ENCODE measurements around the gene ARHGEF7. TPM values are rescaled to one million over a fixed set of nuclear protein-coding genes. Genes with fewer than 3 reads are reported as not detected.

Gene ARHGEF7
- total RNA-seq, 1 donor from 2014 or later, result 176 TPM

- no peak for DNase-seq (ENCODE audit: low read depth in 2 of 2)
These were observed 104.2 kb downstream of the ARHGEF7 start for GRCh38 chr13:111219280-111219679.

- no peak for DNase-seq (ENCODE audit: low read depth in 2 of 2)
These were observed 104.8 kb downstream of the ARHGEF7 start for GRCh38 chr13:111219950-111220349.

DNA sequence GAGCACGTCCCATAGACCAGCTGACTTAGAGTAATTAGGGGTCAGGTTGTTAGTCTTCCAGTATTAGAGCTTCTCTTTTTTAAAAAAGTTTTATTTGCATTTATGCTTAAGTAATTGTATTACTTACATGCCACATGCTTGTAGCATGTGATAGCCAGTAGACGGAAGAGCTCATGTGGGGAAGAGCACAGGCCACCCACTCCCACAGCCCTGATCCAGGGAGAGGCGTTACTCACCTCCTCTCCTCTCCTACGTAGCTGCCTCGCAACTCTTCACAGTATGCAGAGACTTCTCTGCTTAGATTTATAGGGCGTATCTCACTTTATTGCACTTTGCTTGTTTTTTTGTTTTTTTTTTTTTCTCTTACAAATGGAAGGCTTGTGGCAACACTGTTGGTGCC, 110.1 kb downstream of the ARHGEF7 start:
- no peak for DNase-seq (ENCODE audit: low read depth in 2 of 2)

- no peak for DNase-seq (ENCODE audit: low read depth in 2 of 2)
These were observed 110.9 kb downstream of the ARHGEF7 start for GRCh38 chr13:111225810-111226546.

DNA sequence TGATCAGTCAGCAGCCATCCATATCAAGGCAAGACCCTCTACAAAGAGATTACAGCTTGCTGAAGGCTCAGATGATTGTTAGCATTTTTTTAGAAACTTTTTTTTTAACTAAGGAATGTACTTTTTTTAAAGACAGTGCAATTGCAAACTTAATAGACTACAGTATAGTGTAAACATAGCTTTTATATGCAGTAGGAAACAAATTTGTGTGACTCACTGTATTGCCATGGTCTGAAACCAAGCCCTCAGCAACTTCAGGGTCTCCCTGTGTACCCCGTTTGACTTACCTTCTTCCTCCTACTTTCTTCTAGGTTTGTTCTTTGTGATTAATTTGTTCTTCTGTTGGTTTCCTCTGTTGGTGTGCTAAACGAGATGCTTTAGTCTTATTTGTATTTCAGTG, 112.3 kb downstream of the ARHGEF7 start:
- no peak for DNase-seq (ENCODE audit: low read depth in 2 of 2)

DNA sequence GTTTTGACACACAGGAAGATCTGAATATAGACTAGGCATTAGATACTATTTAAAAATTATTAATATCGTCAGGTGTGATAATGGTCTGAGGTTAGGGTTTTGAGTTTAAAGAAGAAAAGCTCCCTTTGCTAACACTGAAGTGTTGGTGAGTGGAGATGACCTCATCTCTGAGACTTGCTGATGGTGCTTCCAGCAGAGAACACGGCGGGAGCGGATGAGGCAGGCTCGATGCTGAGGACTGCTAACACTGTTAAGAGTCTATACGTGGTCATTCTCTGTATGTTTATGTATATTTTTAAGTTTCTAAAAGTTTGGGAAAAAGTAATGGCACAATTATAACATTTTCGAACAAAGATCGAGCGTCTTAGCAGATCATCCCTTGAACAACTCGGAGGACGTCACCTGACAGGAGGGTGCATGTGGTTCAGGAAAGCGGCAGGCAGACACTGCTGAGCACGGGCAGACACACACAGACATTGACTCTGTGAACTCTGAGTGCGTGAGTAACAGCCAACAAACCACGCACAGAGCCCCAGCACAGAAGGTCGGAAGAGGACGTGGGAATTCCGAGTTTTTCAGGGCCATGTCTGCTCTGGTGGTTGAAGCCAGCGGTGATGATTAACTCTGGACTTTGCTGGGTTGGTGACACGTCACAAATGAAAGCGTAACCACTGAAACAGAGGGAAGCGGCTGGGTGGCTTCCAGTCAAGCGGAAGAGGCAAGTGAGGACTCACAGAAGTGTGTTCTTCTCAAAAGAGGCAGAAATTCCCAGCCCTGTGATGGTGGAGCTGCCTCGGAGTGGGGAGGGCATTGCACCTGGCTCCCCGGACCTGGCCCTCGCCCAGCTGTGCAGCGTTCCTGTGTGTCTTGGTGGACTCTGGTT, 113.4 kb downstream of the ARHGEF7 start:
- DNase-seq (ENCODE audit: low read depth in 2 of 2), result no peak

DNA sequence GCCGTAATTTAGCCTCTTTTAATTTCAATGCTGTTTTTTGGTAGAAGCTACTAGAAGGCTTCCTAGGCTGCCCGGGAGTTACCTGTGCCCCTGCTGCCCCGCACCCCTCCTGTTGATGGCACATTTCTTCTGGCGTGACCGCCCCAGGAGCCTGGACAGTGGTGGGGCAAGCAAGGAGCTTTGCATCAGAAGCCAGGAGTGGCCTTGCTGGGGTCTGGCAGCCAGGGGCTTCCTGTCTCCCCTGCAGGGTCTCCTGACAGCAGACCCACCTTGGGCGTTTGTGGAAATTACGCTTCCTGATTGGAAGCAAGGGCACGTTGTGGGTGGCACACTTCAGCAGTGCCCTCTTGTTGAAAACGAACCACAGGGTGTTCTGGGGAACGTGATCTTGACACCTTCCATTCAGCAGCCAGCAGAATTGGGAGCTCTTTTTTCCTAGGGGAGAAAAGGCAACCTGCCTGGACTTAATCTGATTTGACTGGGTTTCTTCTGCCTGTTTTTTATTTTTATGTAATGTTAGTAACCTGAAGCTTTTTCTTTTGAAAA, 115.3 kb downstream of the ARHGEF7 start:
- DNase-seq (ENCODE audit: low read depth in 2 of 2), result no peak

- DNase-seq (ENCODE audit: low read depth in 2 of 2), result no peak
These were observed 117.1 kb downstream of the ARHGEF7 start for GRCh38 chr13:111232191-111232590.

GRCh38 chr13:111233080-111233479, 118.0 kb downstream of the ARHGEF7 start:
- DNase-seq (ENCODE audit: low read depth in 2 of 2), result no peak

DNA sequence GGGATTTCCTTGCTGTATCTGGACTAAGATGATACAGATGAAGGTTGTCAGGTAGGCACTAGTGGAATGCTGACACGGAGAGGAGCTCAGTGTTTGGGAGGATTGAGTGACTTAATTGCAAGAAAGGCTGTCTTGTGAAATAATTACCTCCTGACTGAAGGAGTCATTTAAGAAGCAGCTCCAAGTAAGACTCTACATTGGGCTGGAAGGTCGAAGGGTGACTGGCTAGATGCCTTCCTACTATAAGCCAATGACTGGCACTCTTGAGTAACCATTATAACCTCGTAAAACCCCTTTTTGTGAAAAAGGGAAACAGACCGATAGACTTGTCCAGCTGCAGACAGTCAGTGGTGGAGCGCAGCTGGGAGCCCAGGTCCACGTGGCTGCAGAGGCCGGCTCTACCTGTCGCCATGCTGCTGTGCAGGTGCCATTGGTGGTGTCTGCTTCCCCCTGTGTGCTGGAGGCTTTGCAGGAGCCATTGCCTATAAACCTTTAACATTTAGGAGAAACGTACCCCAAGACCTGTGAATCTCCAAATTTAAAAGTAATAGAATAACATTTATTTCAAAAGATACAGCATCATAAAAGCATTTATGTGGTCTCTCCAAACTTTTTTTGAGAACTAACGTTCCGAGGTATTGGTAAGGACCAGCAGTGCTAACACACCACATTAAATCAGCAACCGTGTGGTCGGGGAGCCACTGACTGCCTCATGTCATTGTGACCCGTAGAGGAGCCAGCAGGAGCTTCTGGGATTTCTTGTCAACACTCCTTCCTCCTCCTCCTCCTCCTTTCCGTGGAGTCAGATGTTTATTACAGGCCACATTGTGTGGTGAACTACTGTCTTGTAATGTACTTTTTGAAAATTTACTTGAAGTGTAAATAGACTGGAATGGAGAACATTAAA, 124.9 kb downstream of the ARHGEF7 start:
- no peak for DNase-seq (ENCODE audit: low read depth in 2 of 2)

GRCh38 chr13:111241006-111241755, 126.1 kb downstream of the ARHGEF7 start:
- no peak for DNase-seq (ENCODE audit: low read depth in 2 of 2)

GRCh38 chr13:111241862-111242261, 126.8 kb downstream of the ARHGEF7 start:
- no peak for DNase-seq (ENCODE audit: low read depth in 2 of 2)

GRCh38 chr13:111242585-111242984, 127.5 kb downstream of the ARHGEF7 start:
- no peak for DNase-seq (ENCODE audit: low read depth in 2 of 2)

- DNase-seq (ENCODE audit: low read depth in 2 of 2), result no peak
These were observed 128.9 kb downstream of the ARHGEF7 start for GRCh38 chr13:111243981-111244380.

GRCh38 chr13:111245576-111246384, 130.7 kb downstream of the ARHGEF7 start:
- no peak for DNase-seq (ENCODE audit: low read depth in 2 of 2)

DNA sequence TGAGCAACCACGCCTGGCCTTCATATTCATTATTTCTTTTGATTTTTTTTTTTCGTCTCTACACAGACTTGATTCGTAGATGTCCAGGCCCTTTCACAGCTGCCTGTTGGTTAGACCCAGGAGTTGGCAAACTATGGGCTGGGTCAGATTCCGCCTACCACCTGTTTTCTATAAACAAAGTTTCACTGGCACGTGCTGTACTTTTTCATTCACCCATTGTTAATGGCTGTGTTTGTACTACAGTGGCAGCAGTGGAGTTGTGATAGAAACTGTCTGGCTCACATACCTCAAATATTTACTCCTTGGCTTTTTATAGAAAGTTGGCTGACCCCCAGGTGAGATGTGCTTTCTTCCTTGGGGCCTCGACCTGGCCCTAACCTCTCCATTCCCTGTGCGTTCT, 132.4 kb downstream of the ARHGEF7 start:
- DNase-seq (ENCODE audit: low read depth in 2 of 2), result no peak

DNA sequence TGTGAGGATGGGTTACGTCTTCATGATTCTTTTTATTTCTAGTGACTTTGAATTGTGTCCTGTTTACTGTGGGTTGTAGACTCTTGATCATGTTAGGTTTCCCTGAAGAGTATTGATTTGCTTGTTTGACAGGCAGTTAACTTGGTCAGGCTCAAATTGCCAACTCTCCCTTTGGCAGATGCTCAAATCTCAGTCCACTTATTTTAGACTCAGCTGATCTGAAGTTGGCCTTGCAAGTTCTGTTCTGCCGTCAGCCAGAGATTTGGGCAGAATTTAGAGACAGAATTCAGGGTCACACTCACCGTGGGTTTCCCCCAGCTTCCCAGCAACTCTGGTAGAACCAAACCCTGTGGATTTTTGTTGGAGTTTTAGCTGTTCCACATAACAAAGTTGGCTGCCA, 133.7 kb downstream of the ARHGEF7 start:
- DNase-seq (ENCODE audit: low read depth in 2 of 2), result no peak

DNA sequence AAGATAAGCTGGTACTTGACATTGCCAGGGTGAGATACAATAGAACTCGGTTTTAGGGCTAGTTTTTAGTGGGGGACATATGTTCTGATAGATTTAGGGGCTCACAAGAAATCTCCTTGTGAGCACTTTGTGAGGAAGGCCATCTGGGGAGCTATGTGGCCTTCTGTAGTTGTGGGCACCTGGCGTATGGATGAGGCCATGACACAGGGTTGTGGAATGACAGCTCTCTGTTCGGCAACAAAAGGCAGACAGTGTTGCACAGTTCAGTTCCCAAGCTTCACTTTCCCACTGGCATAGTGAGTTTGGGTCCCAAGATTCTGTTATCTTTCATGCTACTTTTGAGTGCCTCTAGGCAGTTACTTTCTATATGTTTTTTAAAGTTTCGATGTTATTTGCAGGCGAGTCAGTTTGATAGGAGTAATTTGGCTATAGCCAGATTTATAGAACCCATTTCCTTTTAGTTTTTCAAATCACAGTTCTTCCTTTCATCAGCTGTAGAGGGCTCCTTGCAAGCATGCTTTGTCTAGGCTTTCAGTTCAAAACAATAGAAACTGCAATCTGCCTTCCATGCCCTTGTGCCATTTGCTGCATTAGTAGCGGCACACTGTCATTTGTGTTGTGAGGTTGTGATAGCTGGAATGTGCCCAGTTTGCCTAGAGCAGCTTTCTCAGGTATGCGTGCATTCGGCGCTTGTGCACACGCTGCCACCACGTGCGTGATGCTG, 134.7 kb downstream of the ARHGEF7 start:
- DNase-seq (ENCODE audit: low read depth in 2 of 2), result no peak

Measured in lung microvascular endothelial cell (primary cell).